HG02970 (cell line): ENCODE measurements around the gene TMEM130.
"Not testable (repeated sequence)": the region's sequence is repeated elsewhere in the genome, so short reads cannot be mapped to it uniquely, and the experiment has no call there.

ENCODE experiments used
- ATAC-seq: cut with Tn5 transposase; IDR thresholded peaks from one replicate; pipeline ENCODE4 v1.9.1; 2021; ENCODE audit warnings: mild to moderate bottlenecking, moderate library complexity, moderate number of reproducible peaks; ENCODE audit not compliant: unreplicated experiment, low FRiP score

The TMEM130 gene

GRCh38 chr7:98848918-98849317 is 20.9 kb downstream of the TMEM130 start:
- ATAC-seq = no peak

- ATAC-seq = not testable (repeated sequence)
Measured at GRCh38 chr7:98842552-98842951, 27.3 kb downstream of the TMEM130 start.

GRCh38 chr7:98841179-98841997 is 28.4 kb downstream of the TMEM130 start:
- ATAC-seq = no peak

- no peak for ATAC-seq
Measured at GRCh38 chr7:98840722-98841121, 29.1 kb downstream of the TMEM130 start.

GRCh38 chr7:98840096-98840495 is 29.7 kb downstream of the TMEM130 start:
- no peak for ATAC-seq

- ATAC-seq = no peak
Measured at GRCh38 chr7:98837630-98837972, 32.2 kb downstream of the TMEM130 start.

- no peak for ATAC-seq
Measured at GRCh38 chr7:98836811-98837629, 32.8 kb downstream of the TMEM130 start.

GRCh38 chr7:98834949-98835348 is 34.9 kb downstream of the TMEM130 start:
- no peak for ATAC-seq

- ATAC-seq = no peak
Measured at GRCh38 chr7:98833022-98833421, 36.8 kb downstream of the TMEM130 start.

- no peak for ATAC-seq
Measured at GRCh38 chr7:98831641-98832221, 38.1 kb downstream of the TMEM130 start.

- ATAC-seq = no peak
Measured at GRCh38 chr7:98830972-98831548, 38.8 kb downstream of the TMEM130 start.

- ATAC-seq = no peak
Measured at GRCh38 chr7:98828368-98828767, 41.4 kb downstream of the TMEM130 start.

GRCh38 chr7:98827258-98827657 is 42.6 kb downstream of the TMEM130 start:
- no peak for ATAC-seq

- no peak for ATAC-seq
Measured at GRCh38 chr7:98826811-98827231, 43.0 kb downstream of the TMEM130 start.

- ATAC-seq = no peak
Measured at GRCh38 chr7:98826387-98826786, 43.4 kb downstream of the TMEM130 start.

GRCh38 chr7:98823226-98823625 is 46.6 kb downstream of the TMEM130 start:
- ATAC-seq = no peak

GRCh38 chr7:98821348-98821747 is 48.5 kb downstream of the TMEM130 start:
- no peak for ATAC-seq

GRCh38 chr7:98816967-98817710 is 52.7 kb downstream of the TMEM130 start:
- no peak for ATAC-seq

- ATAC-seq = no peak
Measured at GRCh38 chr7:98816241-98816640, 53.6 kb downstream of the TMEM130 start.

- ATAC-seq = no peak
Measured at GRCh38 chr7:98815313-98815712, 54.5 kb downstream of the TMEM130 start.
